OCI-LY3 (cell line): ENCODE data around the gene ZNF445.

Experiments used
- EZH2phosphoT487 ChIP-seq: fragments of 200-600 bp; shearing (Covaris generic); IDR thresholded peaks from 2 replicates; pipeline ENCODE4 v1.6.1; 2018; ENCODE audit warnings: antibody characterized with exemption, mixed run types, low read depth
- TF ChIP-seq, protein P1 (sequence below): fragments of 200-600, 300-600 bp; sonication (generic); IDR thresholded peaks from 2 replicates; pipeline ENCODE4 v1.5.1; 2014; ENCODE audit warnings: antibody characterized with exemption, low read length, low read depth

DNA sequence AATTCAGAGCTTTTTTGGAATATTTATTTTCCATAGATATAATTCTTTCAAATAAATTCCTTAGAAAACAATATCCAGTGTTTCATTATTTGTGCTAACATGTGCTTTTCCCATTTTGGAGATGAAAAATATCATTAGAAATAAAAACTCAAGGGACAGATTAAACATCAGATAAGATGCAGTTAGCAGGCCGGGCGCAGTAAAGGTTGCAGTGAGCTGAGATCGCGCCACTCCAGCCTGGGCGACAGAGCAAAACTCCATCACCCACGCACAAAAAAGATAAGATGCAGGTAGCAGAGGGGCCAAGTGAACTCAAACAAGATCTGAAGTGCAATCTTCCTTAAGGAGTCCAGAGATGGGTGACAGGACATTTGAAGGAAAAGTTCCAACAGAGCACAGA, 48.0 kb downstream of the ZNF445 start:
- TF ChIP-seq, protein P1, sequence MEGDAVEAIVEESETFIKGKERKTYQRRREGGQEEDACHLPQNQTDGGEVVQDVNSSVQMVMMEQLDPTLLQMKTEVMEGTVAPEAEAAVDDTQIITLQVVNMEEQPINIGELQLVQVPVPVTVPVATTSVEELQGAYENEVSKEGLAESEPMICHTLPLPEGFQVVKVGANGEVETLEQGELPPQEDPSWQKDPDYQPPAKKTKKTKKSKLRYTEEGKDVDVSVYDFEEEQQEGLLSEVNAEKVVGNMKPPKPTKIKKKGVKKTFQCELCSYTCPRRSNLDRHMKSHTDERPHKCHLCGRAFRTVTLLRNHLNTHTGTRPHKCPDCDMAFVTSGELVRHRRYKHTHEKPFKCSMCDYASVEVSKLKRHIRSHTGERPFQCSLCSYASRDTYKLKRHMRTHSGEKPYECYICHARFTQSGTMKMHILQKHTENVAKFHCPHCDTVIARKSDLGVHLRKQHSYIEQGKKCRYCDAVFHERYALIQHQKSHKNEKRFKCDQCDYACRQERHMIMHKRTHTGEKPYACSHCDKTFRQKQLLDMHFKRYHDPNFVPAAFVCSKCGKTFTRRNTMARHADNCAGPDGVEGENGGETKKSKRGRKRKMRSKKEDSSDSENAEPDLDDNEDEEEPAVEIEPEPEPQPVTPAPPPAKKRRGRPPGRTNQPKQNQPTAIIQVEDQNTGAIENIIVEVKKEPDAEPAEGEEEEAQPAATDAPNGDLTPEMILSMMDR: no peak
- no peak for TF ChIP-seq EZH2phosphoT487
